Kidney tubule cell (primary cell): ENCODE results near the gene RENBP.
"Not testable (repeated sequence)": the region's sequence is repeated elsewhere in the genome, so short reads cannot be mapped to it uniquely, and the experiment has no call there.

Source experiments
- DNase-seq: peaks from one replicate; pipeline ENCODE4 v3.0.0-alpha.2; 2018; ENCODE audit warnings: low spot score

RENBP gene

GRCh38 chrX:153944140-153944799, at the start of gene RENBP:
Gene RENBP, minus strand, starts transcription at chrX:153944643. Its CDS starts 33 bp downstream, at chrX:153944610.
- DNase-seq, result no peak

GRCh38 chrX:153993978-153994377, 49.5 kb upstream of the RENBP start:
- no peak for DNase-seq

- no peak for DNase-seq
Measured at GRCh38 chrX:153993079-153993478, 48.6 kb upstream of the RENBP start.

- no peak for DNase-seq
Measured at GRCh38 chrX:153992180-153992579, 47.7 kb upstream of the RENBP start.

GRCh38 chrX:153991013-153991580, 46.7 kb upstream of the RENBP start:
- no peak for DNase-seq

- DNase-seq, result no peak
Measured at GRCh38 chrX:153989973-153990655, 45.7 kb upstream of the RENBP start.

- no peak for DNase-seq
Measured at GRCh38 chrX:153988493-153988892, 44.0 kb upstream of the RENBP start.

- no peak for DNase-seq
Measured at GRCh38 chrX:153984351-153985178, 40.1 kb upstream of the RENBP start.

GRCh38 chrX:153983321-153983801, 38.9 kb upstream of the RENBP start:
- no peak for DNase-seq

- no peak for DNase-seq
Measured at GRCh38 chrX:153981771-153982533, 37.5 kb upstream of the RENBP start.

- no peak for DNase-seq
Measured at GRCh38 chrX:153981231-153981630, 36.8 kb upstream of the RENBP start.

- DNase-seq, result not testable (repeated sequence)
Measured at GRCh38 chrX:153980394-153980793, 36.0 kb upstream of the RENBP start.

GRCh38 chrX:153974726-153975286, 30.4 kb upstream of the RENBP start:
- DNase-seq, result no peak

GRCh38 chrX:153974003-153974725, 29.7 kb upstream of the RENBP start:
- DNase-seq, result no peak

- no peak for DNase-seq
Measured at GRCh38 chrX:153973127-153974002, 28.9 kb upstream of the RENBP start.

GRCh38 chrX:153972368-153973126, 28.1 kb upstream of the RENBP start, which contains the start of gene TMEM187:
Gene TMEM187, plus strand, starts transcription at chrX:153972754. Its CDS starts 9,309 bp downstream, at chrX:153982063.
- DNase-seq, result peak; percentile 92

- peak; percentile 92 for DNase-seq
Measured at GRCh38 chrX:153971450-153972367, 27.3 kb upstream of the RENBP start, which contains the start of gene HCFC1. Gene HCFC1, minus strand, starts transcription at chrX:153971818. Its CDS starts 978 bp downstream, at chrX:153970840.

GRCh38 chrX:153971124-153971449, 26.6 kb upstream of the RENBP start:
- peak; percentile 93 for DNase-seq
